GM18499 (cell line): Measurements from ENCODE around the gene RPL22.
A peak's percentile ranks its signal among the peaks of the same experiment; 100 is the strongest.

ENCODE experiments used
- ATAC-seq: cut with Tn5 transposase; IDR thresholded peaks from one replicate; pipeline ENCODE4 v1.9.1; 2021; ENCODE audit warnings: moderate number of reproducible peaks; ENCODE audit not compliant: insufficient read depth, unreplicated experiment

Gene RPL22

GRCh38 chr1:6206520-6206855, 7.1 kb upstream of the RPL22 start:
- ATAC-seq: no peak

- ATAC-seq: no peak
Observed at GRCh38 chr1:6205849-6206519, 6.6 kb upstream of the RPL22 start, which contains the start of gene RNF207. RNF207 (plus strand) TSS chr1:6206119; CDS start chr1:6206536, 417 bp downstream.

GRCh38 chr1:6202256-6202655, 2.9 kb upstream of the RPL22 start:
- no peak for ATAC-seq

- ATAC-seq: no peak
Observed at GRCh38 chr1:6200188-6200809, 904 bp upstream of the RPL22 start.

- peak; percentile 11 for ATAC-seq
Observed at GRCh38 chr1:6198646-6199297, 623 bp downstream of the RPL22 start.

GRCh38 chr1:6197746-6198427, 1.5 kb downstream of the RPL22 start:
- no peak for ATAC-seq

- no peak for ATAC-seq
Observed at GRCh38 chr1:6191968-6192367, 7.4 kb downstream of the RPL22 start.

- ATAC-seq: no peak
Observed at GRCh38 chr1:6188466-6188865, 10.9 kb downstream of the RPL22 start.

- ATAC-seq: no peak
Observed at GRCh38 chr1:6185635-6186382, 13.6 kb downstream of the RPL22 start.

- no peak for ATAC-seq
Observed at GRCh38 chr1:6185151-6185550, 14.2 kb downstream of the RPL22 start.

GRCh38 chr1:6184083-6184783, 15.2 kb downstream of the RPL22 start:
- no peak for ATAC-seq

- no peak for ATAC-seq
Observed at GRCh38 chr1:6183520-6183989, 15.8 kb downstream of the RPL22 start.

GRCh38 chr1:6181347-6181770, 18.0 kb downstream of the RPL22 start:
- no peak for ATAC-seq

- ATAC-seq: no peak
Observed at GRCh38 chr1:6180707-6181311, 18.6 kb downstream of the RPL22 start.

- ATAC-seq: no peak
Observed at GRCh38 chr1:6180268-6180706, 19.1 kb downstream of the RPL22 start, which contains the start of gene CHD5. CHD5 (minus strand) TSS chr1:6180321; CDS start chr1:6180023, 298 bp downstream.

- ATAC-seq: no peak
Observed at GRCh38 chr1:6179564-6180175, 19.7 kb downstream of the RPL22 start.

- ATAC-seq: no peak
Observed at GRCh38 chr1:6178751-6179563, 20.4 kb downstream of the RPL22 start.
